ENCODE results near the gene UBE2D4.

The UBE2D4 gene

GRCh38 chr7:43927810-43928209 is 1.6 kb downstream of the UBE2D4 start:
- Histone ChIP-seq H3K4me3 (ENCODE audit: insufficient read depth in 1 of 2, low read depth in 1 of 2, low read length in 2 of 2) (no peak overlapping the region), H3K27ac (ENCODE audit: low read length, poor library complexity, severe bottlenecking) (no peak overlapping the region), H3K9ac (ENCODE audit: low read length) (no peak overlapping the region), H3K27me3 (ENCODE audit: control insufficient read depth in 1 of 2, insufficient read depth in 1 of 2, low read length in 2 of 2) (no peaks in the 10 kb centered on the region), H3K18ac (ENCODE audit: low read depth in 1 of 2, low read length in 2 of 2) (no peak overlapping the region), H3K23ac (ENCODE audit: low read length in 2 of 2) (no peak overlapping the region), H2AK5ac (ENCODE audit: low read length, severe bottlenecking) (no peak overlapping the region), H3K4me2 (ENCODE audit: low read length, poor library complexity, severe bottlenecking) (no peak overlapping the region), H3K4ac (ENCODE audit: low read depth in 1 of 2, low read length in 2 of 2) (no peak overlapping the region), H3K9me3 (ENCODE audit: control insufficient read depth, low read length) (no peaks in the 10 kb centered on the region), H3K14ac (ENCODE audit: low read length in 2 of 2) (no peak overlapping the region), H2BK12ac (ENCODE audit: low read length in 2 of 2) (no peak overlapping the region), H4K91ac (ENCODE audit: low read length) (no peak overlapping the region), H3K36me3 (ENCODE audit: control insufficient read depth in 1 of 2, insufficient read depth in 2 of 2, low read depth in 1 of 2, low read length in 2 of 2) (peaks cover 0 to 4% of the 10 kb centered on the region in 2 experiments), H2BK5ac (ENCODE audit: low read depth, low read length, poor library complexity, severe bottlenecking) (no peak overlapping the region), H2BK120ac (ENCODE audit: low read depth, low read length) (no peak overlapping the region), H2BK15ac (ENCODE audit: low read depth, poor library complexity, severe bottlenecking) (no peak overlapping the region), H3K4me1 (ENCODE audit: control insufficient read depth, insufficient read depth, low read depth, low read length) (peaks cover 6% of the 10 kb centered on the region), H3K79me1 (replicated peaks; ENCODE audit: low read length, poor library complexity, severe bottlenecking) (peaks cover 10% of the 10 kb centered on the region), H2AFZ (ENCODE audit: low read depth, low read length) (no peak overlapping the region), H4K8ac (ENCODE audit: low read length) (no peak overlapping the region)
- DNase-seq = no peak
- WGBS = 82% methylated on average over 3 of the region's 4 CpGs

GRCh38 chr7:43929529-43930457 is 3.6 kb downstream of the UBE2D4 start:
- no peak overlapping the region for H3K18ac ChIP-seq (ENCODE audit: low read depth in 1 of 2, low read length in 2 of 2)
- H3K27me3 ChIP-seq (ENCODE audit: control insufficient read depth in 1 of 2, insufficient read depth in 1 of 2, low read length in 2 of 2) = no peaks in the 10 kb centered on the region
- no peak overlapping the region for H2BK12ac ChIP-seq (ENCODE audit: low read length in 2 of 2)
- peaks cover 10% of the 10 kb centered on the region for H3K79me1 ChIP-seq (replicated peaks; ENCODE audit: low read length, poor library complexity, severe bottlenecking)
- no peak overlapping the region for H2AFZ ChIP-seq (ENCODE audit: low read depth, low read length)
- no peak overlapping the region for H2BK120ac ChIP-seq (ENCODE audit: low read depth, low read length)
- H3K14ac ChIP-seq (ENCODE audit: low read length in 2 of 2) = no peak overlapping the region
- no peak overlapping the region for H3K4me2 ChIP-seq (ENCODE audit: low read length, poor library complexity, severe bottlenecking)
- H3K9ac ChIP-seq (ENCODE audit: low read length) = no peak overlapping the region
- H3K4me3 ChIP-seq (ENCODE audit: insufficient read depth in 1 of 2, low read depth in 1 of 2, low read length in 2 of 2) = no peak overlapping the region
- H2BK15ac ChIP-seq (ENCODE audit: low read depth, poor library complexity, severe bottlenecking) = no peak overlapping the region
- DNase-seq = no peak
- H3K23ac ChIP-seq (ENCODE audit: low read length in 2 of 2) = no peak overlapping the region
- H4K91ac ChIP-seq (ENCODE audit: low read length) = no peak overlapping the region
- no peak overlapping the region for H2AK5ac ChIP-seq (ENCODE audit: low read length, severe bottlenecking)
- H3K27ac ChIP-seq (ENCODE audit: low read length, poor library complexity, severe bottlenecking) = no peak overlapping the region
- WGBS = 85% methylated on average over 4 of the region's 5 CpGs
- H4K8ac ChIP-seq (ENCODE audit: low read length) = no peak overlapping the region
- peaks cover 6% of the 10 kb centered on the region for H3K4me1 ChIP-seq (ENCODE audit: control insufficient read depth, insufficient read depth, low read depth, low read length)
- H3K9me3 ChIP-seq (ENCODE audit: control insufficient read depth, low read length) = no peaks in the 10 kb centered on the region
- no peak overlapping the region for H3K4ac ChIP-seq (ENCODE audit: low read depth in 1 of 2, low read length in 2 of 2)
- H3K36me3 ChIP-seq (ENCODE audit: control insufficient read depth in 1 of 2, insufficient read depth in 2 of 2, low read depth in 1 of 2, low read length in 2 of 2) = peaks cover 0 to 4% of the 10 kb centered on the region in 2 experiments
- H2BK5ac ChIP-seq (ENCODE audit: low read depth, low read length, poor library complexity, severe bottlenecking) = no peak overlapping the region

DNA sequence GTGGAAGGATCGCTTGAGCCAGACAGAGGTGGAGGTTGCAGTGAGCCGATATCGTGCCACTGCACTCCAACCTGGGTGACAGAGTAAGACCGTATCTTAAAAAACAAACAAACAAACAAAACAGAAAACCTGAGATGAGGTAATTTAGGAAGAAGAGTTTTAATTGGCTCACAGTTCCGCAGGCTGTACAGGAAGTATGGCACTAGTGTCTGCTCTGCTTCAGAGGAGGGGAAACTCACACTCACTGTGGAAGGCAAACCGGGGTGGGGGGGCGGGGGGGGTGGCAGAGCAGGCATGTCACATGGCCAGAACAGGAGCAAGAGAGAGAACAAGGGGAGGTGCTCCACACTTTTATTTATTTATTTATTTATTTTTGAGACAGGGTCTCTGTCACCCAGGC is 5.1 kb downstream of the UBE2D4 start:
- peaks cover 1% of the 10 kb centered on the region for H3K4me1 ChIP-seq (ENCODE audit: control insufficient read depth, insufficient read depth, low read depth, low read length)
- no peak overlapping the region for H3K27ac ChIP-seq (ENCODE audit: low read length, poor library complexity, severe bottlenecking)
- no peak overlapping the region for H3K4me3 ChIP-seq (ENCODE audit: insufficient read depth in 1 of 2, low read depth in 1 of 2, low read length in 2 of 2)
- no peaks in the 10 kb centered on the region for H3K27me3 ChIP-seq (ENCODE audit: control insufficient read depth in 1 of 2, insufficient read depth in 1 of 2, low read length in 2 of 2)
- no peak overlapping the region for H2AFZ ChIP-seq (ENCODE audit: low read depth, low read length)
- no peak overlapping the region for H4K91ac ChIP-seq (ENCODE audit: low read length)
- no peak overlapping the region for H3K4ac ChIP-seq (ENCODE audit: low read depth in 1 of 2, low read length in 2 of 2)
- H3K79me1 ChIP-seq (replicated peaks; ENCODE audit: low read length, poor library complexity, severe bottlenecking) = peaks cover 6% of the 10 kb centered on the region
- H3K23ac ChIP-seq (ENCODE audit: low read length in 2 of 2) = no peak overlapping the region
- H3K9me3 ChIP-seq (ENCODE audit: control insufficient read depth, low read length) = no peaks in the 10 kb centered on the region
- H2AK5ac ChIP-seq (ENCODE audit: low read length, severe bottlenecking) = no peak overlapping the region
- H4K8ac ChIP-seq (ENCODE audit: low read length) = no peak overlapping the region
- H3K4me2 ChIP-seq (ENCODE audit: low read length, poor library complexity, severe bottlenecking) = no peak overlapping the region
- no peak overlapping the region for H3K14ac ChIP-seq (ENCODE audit: low read length in 2 of 2)
- H2BK5ac ChIP-seq (ENCODE audit: low read depth, low read length, poor library complexity, severe bottlenecking) = no peak overlapping the region
- no peak overlapping the region for H2BK15ac ChIP-seq (ENCODE audit: low read depth, poor library complexity, severe bottlenecking)
- no peak overlapping the region for H3K18ac ChIP-seq (ENCODE audit: low read depth in 1 of 2, low read length in 2 of 2)
- no peak for DNase-seq
- WGBS = 83% methylated on average over 3 of the region's 7 CpGs
- H2BK120ac ChIP-seq (ENCODE audit: low read depth, low read length) = no peak overlapping the region
- H3K36me3 ChIP-seq (ENCODE audit: control insufficient read depth in 1 of 2, insufficient read depth in 2 of 2, low read depth in 1 of 2, low read length in 2 of 2) = peaks cover 0 to 4% of the 10 kb centered on the region in 2 experiments
- no peak overlapping the region for H3K9ac ChIP-seq (ENCODE audit: low read length)
- H2BK12ac ChIP-seq (ENCODE audit: low read length in 2 of 2) = no peak overlapping the region

DNA sequence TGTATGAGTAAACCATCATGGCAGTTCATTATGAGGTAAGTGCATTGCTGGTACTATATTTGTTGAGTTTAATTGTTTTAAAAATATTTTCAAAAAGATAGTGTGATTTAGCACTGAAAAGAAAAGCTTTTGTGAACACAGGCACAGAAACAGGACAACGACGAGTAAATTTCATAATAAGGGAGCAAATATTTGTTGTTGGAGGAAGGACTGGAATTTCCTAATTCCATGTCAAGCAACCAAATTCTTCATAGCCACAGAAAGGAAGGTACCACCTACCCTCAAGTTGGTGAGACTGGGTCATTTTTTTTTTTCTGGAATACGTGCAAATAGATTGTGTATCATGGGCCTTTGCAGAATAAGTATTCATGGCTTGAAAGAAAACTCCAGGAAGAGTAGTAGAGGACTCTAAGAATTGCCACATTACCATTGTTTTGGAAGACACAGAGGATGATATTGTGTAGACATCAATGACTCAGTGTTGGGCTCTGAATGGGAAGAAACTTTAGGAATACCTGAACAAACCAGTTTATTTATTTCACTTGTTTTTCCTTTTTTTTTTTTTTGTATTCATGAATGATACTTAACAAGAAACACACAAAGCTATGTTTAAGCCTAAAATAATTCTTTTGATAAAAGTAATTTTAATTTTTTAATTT is 7.8 kb downstream of the UBE2D4 start:
- WGBS = 90% methylated on average over 3 of the region's 3 CpGs
- H3K4me2 ChIP-seq (ENCODE audit: low read length, poor library complexity, severe bottlenecking) = no peak overlapping the region

More for the DNA sequence above, 7.8 kb downstream of the UBE2D4 start:
- Histone ChIP-seq H2BK12ac (ENCODE audit: low read length in 2 of 2) (no peak overlapping the region), H2AFZ (ENCODE audit: low read depth, low read length) (no peak overlapping the region), H2BK5ac (ENCODE audit: low read depth, low read length, poor library complexity, severe bottlenecking) (no peak overlapping the region), H2BK15ac (ENCODE audit: low read depth, poor library complexity, severe bottlenecking) (no peak overlapping the region), H3K14ac (ENCODE audit: low read length in 2 of 2) (no peak overlapping the region), H3K18ac (ENCODE audit: low read depth in 1 of 2, low read length in 2 of 2) (no peak overlapping the region), H3K4me1 (ENCODE audit: control insufficient read depth, insufficient read depth, low read depth, low read length) (no peaks in the 10 kb centered on the region), H3K27ac (ENCODE audit: low read length, poor library complexity, severe bottlenecking) (no peak overlapping the region), H3K27me3 (ENCODE audit: control insufficient read depth in 1 of 2, insufficient read depth in 1 of 2, low read length in 2 of 2) (no peaks in the 10 kb centered on the region), H3K79me1 (replicated peaks; ENCODE audit: low read length, poor library complexity, severe bottlenecking) (peaks cover 3% of the 10 kb centered on the region), H3K9ac (ENCODE audit: low read length) (no peak overlapping the region), H3K4ac (ENCODE audit: low read depth in 1 of 2, low read length in 2 of 2) (no peak overlapping the region), H4K8ac (ENCODE audit: low read length) (no peak overlapping the region), H3K36me3 (ENCODE audit: control insufficient read depth in 1 of 2, insufficient read depth in 2 of 2, low read depth in 1 of 2, low read length in 2 of 2) (peaks cover 0 to 4% of the 10 kb centered on the region in 2 experiments), H2BK120ac (ENCODE audit: low read depth, low read length) (no peak overlapping the region), H2AK5ac (ENCODE audit: low read length, severe bottlenecking) (no peak overlapping the region), H3K9me3 (ENCODE audit: control insufficient read depth, low read length) (no peaks in the 10 kb centered on the region), H4K91ac (ENCODE audit: low read length) (no peak overlapping the region), H3K23ac (ENCODE audit: low read length in 2 of 2) (no peak overlapping the region), H3K4me3 (ENCODE audit: insufficient read depth in 1 of 2, low read depth in 1 of 2, low read length in 2 of 2) (no peak overlapping the region)
- no peak for DNase-seq

Data from mesenchymal stem cell (in vitro differentiated cells and primary cell).